Fibroblast of lung (primary cell): ENCODE measurements around the gene ANLN. TPM values are rescaled to one million over a fixed set of nuclear protein-coding genes. Genes with fewer than 3 reads are reported as not detected.

Source experiments
- DNase-seq, 2 donors: peaks; one replicate each; pipeline versions ENCODE4 v3.0.0 to v3.0.0-alpha.2; 2010; ENCODE audit warnings: low read depth in 2 of 2
- H2AFZ ChIP-seq: 2 replicates; pipeline ENCODE4 v1.5.1; 2012; ENCODE audit warnings: low read length, control low read depth, inconsistent platforms
- H3K27ac ChIP-seq: 2 replicates; pipeline ENCODE4 v1.5.1; 2011; ENCODE audit warnings: low read length, control low read depth; ENCODE audit not compliant: insufficient read depth
- H3K27me3 ChIP-seq: 2 replicates; pipeline ENCODE4 v1.5.1; 2011; ENCODE audit warnings: mild to moderate bottlenecking, low read length; ENCODE audit not compliant: control insufficient read depth, insufficient read depth
- H3K36me3 ChIP-seq: 2 replicates; pipeline ENCODE4 v1.5.1; 2011; ENCODE audit warnings: low read length; ENCODE audit not compliant: control insufficient read depth, insufficient read depth
- H3K4me1 ChIP-seq: 2 replicates; pipeline ENCODE4 v1.5.1; 2011; ENCODE audit warnings: low read length; ENCODE audit not compliant: control insufficient read depth, insufficient read depth; ENCODE audit errors: extremely low read depth
- H3K4me2 ChIP-seq: 2 replicates; pipeline ENCODE4 v1.5.1; 2011; ENCODE audit warnings: low read length, control low read depth; ENCODE audit not compliant: insufficient read depth; ENCODE audit errors: extremely low read depth
- H3K4me3 ChIP-seq, 4 experiments: fragments of 200-600 bp in 1 of 4; sonication (generic) in 1 of 4; replicated peaks in 1 of 4; 2 replicates each; pipeline ENCODE4 v1.5.1; 2011 to 2016; ENCODE audit warnings: low read length in 4 of 4, low read depth in 3 of 4, mild to moderate bottlenecking in 3 of 4, control low read depth in 2 of 4, inconsistent platforms in 1 of 4, mixed read lengths in 1 of 4; ENCODE audit not compliant: insufficient read depth in 1 of 4; ENCODE audit errors: control extremely low read depth in 1 of 4
- H3K79me2 ChIP-seq: 2 replicates; pipeline ENCODE4 v1.5.1; 2012; ENCODE audit warnings: mild to moderate bottlenecking, low read length, inconsistent platforms; ENCODE audit not compliant: control insufficient read depth, insufficient read depth
- H3K9ac ChIP-seq: 2 replicates; pipeline ENCODE4 v1.5.1; 2011; ENCODE audit warnings: mild to moderate bottlenecking, low read length, control low read depth; ENCODE audit not compliant: insufficient read depth
- H3K9me3 ChIP-seq: 2 replicates; pipeline ENCODE4 v1.5.1; 2012; ENCODE audit warnings: low read depth, low read length; ENCODE audit not compliant: control insufficient read depth, insufficient read depth
- H4K20me1 ChIP-seq: 2 replicates; pipeline ENCODE4 v1.5.1; 2011; ENCODE audit warnings: low read length; ENCODE audit not compliant: control insufficient read depth, insufficient read depth; ENCODE audit errors: extremely low read depth
- CTCF ChIP-seq, 2 donors: IDR thresholded peaks in 1 of 2; conservative IDR thresholded peaks in 1 of 2; 1 replicate in 1 of 2; 2 replicates in 1 of 2; pipeline ENCODE4 v1.5.1; 2011 to 2012; ENCODE audit warnings: low read length in 2 of 2, control low read depth in 1 of 2, inconsistent platforms in 1 of 2, low read depth in 1 of 2, mild to moderate bottlenecking in 1 of 2
- EZH2 ChIP-seq: IDR thresholded peaks from 2 replicates; pipeline ENCODE4 v1.5.1; 2012; ENCODE audit warnings: low read length, control low read depth, mild to moderate bottlenecking; ENCODE audit errors: missing control alignments
- polyA plus RNA-seq, 2 donors: library from polyadenylated mRNA; depleted of rRNA in 1 of 2; stranded (reverse) in 1 of 2; unstranded in 1 of 2; fragments of >200 nt; gene quantifications; 2 replicates each; pipeline ENCODE4 v1.2.1, GENCODE V29; 2011 to 2012; ENCODE audit warnings: missing spikeins in 1 of 2
- total RNA-seq: library from RNA; depleted of rRNA; stranded (reverse); fragments of >200 nt; gene quantifications from 2 replicates; pipeline ENCODE4 v1.2.1, GENCODE V29; 2014

ANLN gene
- total and polyA plus RNA-seq, 2 donors (not counting 1 experiment from before 2014, with no cell fraction given): 21.5 to 25.3 TPM

- H3K9ac ChIP-seq: no peak overlapping the region
- no peak for DNase-seq
- H3K36me3 ChIP-seq: no peaks in the 10 kb centered on the region
- no peaks in the 10 kb centered on the region for H3K9me3 ChIP-seq
- no peak overlapping the region for H3K4me2 ChIP-seq
- H3K4me1 ChIP-seq: no peaks in the 10 kb centered on the region
- H4K20me1 ChIP-seq: no peaks in the 10 kb centered on the region
- no peaks in the 10 kb centered on the region for H3K79me2 ChIP-seq
- no peak for TF ChIP-seq EZH2
- no peak for TF ChIP-seq CTCF (conservative IDR thresholded peaks at IDR 0.05 in 1 of 2, IDR thresholded peaks at IDR 0.05 in 1 of 2; ENCODE audit: low read depth in 1 of 2, low read length in 2 of 2)
- no peaks in the 10 kb centered on the region for H3K27me3 ChIP-seq
- H2AFZ ChIP-seq: no peak overlapping the region
- no peak overlapping the region for H3K4me3 ChIP-seq
- H3K27ac ChIP-seq: no peak overlapping the region
Measured at GRCh38 chr7:36357054-36357453, 32.6 kb upstream of the ANLN start.

DNA sequence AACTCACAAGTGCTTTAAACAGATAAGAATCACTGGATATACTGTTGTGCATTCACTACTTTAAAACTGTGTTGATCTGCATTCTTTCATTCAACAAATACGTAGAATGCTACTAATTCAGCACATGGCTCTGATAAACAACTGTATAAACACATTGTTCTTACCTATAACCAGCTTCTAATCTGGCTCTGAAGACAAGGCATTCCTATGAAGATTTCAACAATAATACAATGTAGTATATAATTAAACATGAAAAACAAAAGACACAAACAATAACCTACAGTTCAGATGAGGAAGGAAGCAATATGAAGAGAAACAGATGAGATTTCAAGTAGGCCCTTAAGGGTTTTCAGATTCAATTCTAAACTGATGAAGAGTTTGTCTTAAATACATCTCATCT, 31.1 kb upstream of the ANLN start:
- Histone ChIP-seq H3K4me2 (no peak overlapping the region), H3K9ac (no peak overlapping the region), H3K4me3 (no peak overlapping the region), H3K27ac (no peak overlapping the region), H3K9me3 (no peaks in the 10 kb centered on the region), H3K4me1 (no peaks in the 10 kb centered on the region), H2AFZ (no peak overlapping the region), H3K36me3 (no peaks in the 10 kb centered on the region), H3K27me3 (no peaks in the 10 kb centered on the region), H3K79me2 (no peaks in the 10 kb centered on the region), H4K20me1 (no peaks in the 10 kb centered on the region)
- TF ChIP-seq EZH2: no peak
- TF ChIP-seq CTCF (conservative IDR thresholded peaks at IDR 0.05 in 1 of 2, IDR thresholded peaks at IDR 0.05 in 1 of 2; ENCODE audit: low read depth in 1 of 2, low read length in 2 of 2): no peak
- no peak for DNase-seq

DNA sequence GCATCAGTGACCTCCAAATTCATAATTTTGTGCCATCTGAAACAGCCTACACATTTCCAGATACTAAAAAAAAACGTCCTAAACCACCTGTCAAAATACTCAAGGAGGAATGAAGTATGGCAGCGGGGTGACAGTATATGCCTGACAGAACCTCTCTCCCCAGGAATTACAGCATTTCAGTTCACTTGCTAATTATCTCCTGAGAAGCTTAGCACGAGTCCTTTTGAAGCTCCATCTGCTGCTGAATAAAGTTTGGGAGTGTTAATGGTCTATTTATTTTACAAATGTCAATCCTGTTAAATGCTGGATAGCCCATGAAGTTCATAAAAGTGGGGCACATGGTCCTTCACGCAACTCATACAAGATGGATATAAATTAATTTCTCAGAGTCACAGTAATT, 29.4 kb upstream of the ANLN start:
- no peak overlapping the region for H3K9ac ChIP-seq
- TF ChIP-seq EZH2 (no peak), CTCF (conservative IDR thresholded peaks at IDR 0.05 in 1 of 2, IDR thresholded peaks at IDR 0.05 in 1 of 2; ENCODE audit: low read depth in 1 of 2, low read length in 2 of 2) (no peak)
- no peaks in the 10 kb centered on the region for H3K36me3 ChIP-seq
- DNase-seq: no peak
- no peaks in the 10 kb centered on the region for H4K20me1 ChIP-seq
- H3K79me2 ChIP-seq: no peaks in the 10 kb centered on the region
- no peaks in the 10 kb centered on the region for H3K4me1 ChIP-seq
- no peak overlapping the region for H2AFZ ChIP-seq
- no peak overlapping the region for H3K27ac ChIP-seq
- no peak overlapping the region for H3K4me3 ChIP-seq
- no peak overlapping the region for H3K4me2 ChIP-seq
- H3K27me3 ChIP-seq: no peaks in the 10 kb centered on the region
- H3K9me3 ChIP-seq: no peaks in the 10 kb centered on the region
